GM21367 (cell line): ENCODE measurements around the gene MGST2.

Source experiments
- ATAC-seq: cut with Tn5 transposase; IDR thresholded peaks from one replicate; pipeline ENCODE4 v1.9.1; 2021; ENCODE audit not compliant: unreplicated experiment

The MGST2 gene

GRCh38 chr4:139669335-139669734, 3.7 kb downstream of the MGST2 start:
- ATAC-seq: no peak

GRCh38 chr4:139669890-139670289, 4.3 kb downstream of the MGST2 start:
- no peak for ATAC-seq

GRCh38 chr4:139670775-139671174, 5.2 kb downstream of the MGST2 start:
- ATAC-seq: no peak

- no peak for ATAC-seq
These were observed 6.6 kb downstream of the MGST2 start for GRCh38 chr4:139672215-139672614.

GRCh38 chr4:139672732-139673131, 7.1 kb downstream of the MGST2 start:
- no peak for ATAC-seq

- ATAC-seq: no peak
These were observed 9.4 kb downstream of the MGST2 start for GRCh38 chr4:139674875-139675550.

GRCh38 chr4:139675651-139676050, 10.0 kb downstream of the MGST2 start:
- ATAC-seq: no peak

- no peak for ATAC-seq
These were observed 10.7 kb downstream of the MGST2 start for GRCh38 chr4:139676365-139676764.

GRCh38 chr4:139676913-139677585, 11.4 kb downstream of the MGST2 start:
- no peak for ATAC-seq

- ATAC-seq: no peak
These were observed 16.7 kb downstream of the MGST2 start for GRCh38 chr4:139682309-139682708.

- ATAC-seq: no peak
These were observed 17.1 kb downstream of the MGST2 start for GRCh38 chr4:139682741-139683151.

GRCh38 chr4:139684351-139684750, 18.7 kb downstream of the MGST2 start:
- no peak for ATAC-seq

- no peak for ATAC-seq
These were observed 19.6 kb downstream of the MGST2 start for GRCh38 chr4:139685180-139685579.

- ATAC-seq: no peak
These were observed 20.5 kb downstream of the MGST2 start for GRCh38 chr4:139686130-139686529.

- no peak for ATAC-seq
These were observed 21.4 kb downstream of the MGST2 start for GRCh38 chr4:139686988-139687387.

GRCh38 chr4:139689093-139689722, 23.6 kb downstream of the MGST2 start:
- no peak for ATAC-seq

GRCh38 chr4:139690419-139690818, 24.8 kb downstream of the MGST2 start:
- no peak for ATAC-seq

- no peak for ATAC-seq
These were observed 26.8 kb downstream of the MGST2 start for GRCh38 chr4:139692309-139693012.

GRCh38 chr4:139694522-139695107, 29.0 kb downstream of the MGST2 start:
- ATAC-seq: no peak

- ATAC-seq: no peak
These were observed 30.9 kb downstream of the MGST2 start for GRCh38 chr4:139696491-139696890.
